WTC11 (cell line): ENCODE measurements around the gene FGF1. TPM values are rescaled to one million over a fixed set of nuclear protein-coding genes. Genes with fewer than 3 reads are reported as not detected.

Source experiments
- ATAC-seq: fragments of 200-7000 bp; cut with Tn5 transposase; 2 replicates; pipeline ENCODE4 v1.10.0; 2021; ENCODE audit warnings: mild to moderate bottlenecking, moderate library complexity
- CTCF ChIA-PET: fragments of 300-600 bp; sonication (Branson Sonifier 250); formaldehyde crosslinking; loops from one replicate; lab custom pipeline; 2021; ENCODE audit warnings: antibody characterized with exemption; lab: Charles Lee
- POLR2A ChIA-PET: fragments of 350-600 bp; sonication (Branson Sonifier 250); formaldehyde crosslinking; loops from one replicate; lab custom pipeline; 2021; ENCODE audit warnings: antibody characterized with exemption; lab: Charles Lee
- DNase-seq: peaks from one replicate; pipeline ENCODE4 v3.0.0; 2021; ENCODE audit warnings: low spot score
- H3K27ac Mint-ChIP-seq: 2 replicates; pipeline ENCODE4 v1.8.0; 2021; ENCODE audit warnings: mixed read lengths
- H3K27me3 Mint-ChIP-seq: 2 replicates; pipeline ENCODE4 v1.8.0; 2021; ENCODE audit warnings: low read depth, mild to moderate bottlenecking, moderate library complexity, mixed read lengths
- H3K36me3 Mint-ChIP-seq: 2 replicates; pipeline ENCODE4 v1.8.0; 2021; ENCODE audit warnings: mixed read lengths
- H3K4me1 Mint-ChIP-seq: 2 replicates; pipeline ENCODE4 v1.8.0; 2022; ENCODE audit warnings: mixed read lengths
- H3K4me3 Mint-ChIP-seq: 2 replicates; pipeline ENCODE4 v1.8.0; 2021; ENCODE audit warnings: mild to moderate bottlenecking, moderate library complexity, mixed read lengths
- H3K9me3 Mint-ChIP-seq: 2 replicates; pipeline ENCODE4 v1.8.0; 2021; ENCODE audit warnings: mixed read lengths
- ATF1 ChIP-seq: sonication (generic); formaldehyde crosslinking; IDR thresholded peaks from 2 replicates; pipeline ENCODE4 v1.8.1; 2023; ENCODE audit warnings: mild to moderate bottlenecking, moderate library complexity, missing genetic modification reagents
- CREB1 ChIP-seq: sonication (generic); formaldehyde crosslinking; IDR thresholded peaks from 2 replicates; pipeline ENCODE4 v1.8.0; 2023; ENCODE audit warnings: mild to moderate bottlenecking, missing genetic modification reagents
- ETV6 ChIP-seq: sonication (generic); formaldehyde crosslinking; IDR thresholded peaks from 2 replicates; pipeline ENCODE4 v1.8.1; 2022; ENCODE audit warnings: mild to moderate bottlenecking, missing genetic modification reagents
- HMGA2 ChIP-seq: fragments of 250-450 bp; sonication (Bioruptor Pico); IDR thresholded peaks from 2 replicates; pipeline ENCODE4 v1.4.0; 2021; ENCODE audit warnings: mild to moderate bottlenecking, moderate library complexity
- NFYB ChIP-seq: sonication (generic); formaldehyde crosslinking; conservative IDR thresholded peaks from 2 replicates; pipeline ENCODE4 v1.8.0; 2022; ENCODE audit warnings: low read depth, missing genetic modification reagents
- ZNF219 ChIP-seq: sonication (generic); formaldehyde crosslinking; IDR thresholded peaks from 2 replicates; pipeline ENCODE4 v1.8.0; 2023; ENCODE audit warnings: missing genetic modification reagents, mild to moderate bottlenecking, borderline replicate concordance
- total RNA-seq: library from RNA; stranded (reverse); gene quantifications from 3 replicates; pipeline ENCODE4 v1.2.3, GENCODE V29; 2021
- TF ChIP-seq, protein P1 (sequence below): fragments of 250-450 bp; sonication (Bioruptor Pico); IDR thresholded peaks from 2 replicates; pipeline ENCODE4 v1.9.0; 2021; ENCODE audit warnings: mild to moderate bottlenecking
- TF ChIP-seq, protein P2 (sequence below): fragments of 250-450 bp; sonication (Bioruptor Pico); IDR thresholded peaks from 2 replicates; pipeline ENCODE4 v2.1.2; 2022; ENCODE audit warnings: mild to moderate bottlenecking, moderate library complexity
- TF ChIP-seq, protein P3 (sequence below): fragments of 250-450 bp; sonication (Bioruptor Pico); IDR thresholded peaks from 2 replicates; pipeline ENCODE4 v1.9.0; 2021; ENCODE audit warnings: moderate library complexity, mild to moderate bottlenecking, inconsistent platforms, borderline replicate concordance
- TF ChIP-seq, protein P4 (sequence below): fragments of 200-600 bp; IDR thresholded peaks from 2 replicates; pipeline ENCODE4 v1.8.0; 2022; ENCODE audit warnings: antibody characterized with exemption
- TF ChIP-seq, protein P5 (sequence below): sonication (generic); formaldehyde crosslinking; IDR thresholded peaks from 2 replicates; pipeline ENCODE4 v1.8.1; 2022; ENCODE audit warnings: mild to moderate bottlenecking, moderate library complexity, missing genetic modification reagents
- TF ChIP-seq, protein P6 (sequence below): sonication (generic); formaldehyde crosslinking; IDR thresholded peaks from 2 replicates; pipeline ENCODE4 v1.8.1; 2022; ENCODE audit warnings: missing genetic modification reagents, borderline replicate concordance

FGF1 gene
- total RNA-seq, 1 experiment from 2014 or later: 0.55 TPM

DNA sequence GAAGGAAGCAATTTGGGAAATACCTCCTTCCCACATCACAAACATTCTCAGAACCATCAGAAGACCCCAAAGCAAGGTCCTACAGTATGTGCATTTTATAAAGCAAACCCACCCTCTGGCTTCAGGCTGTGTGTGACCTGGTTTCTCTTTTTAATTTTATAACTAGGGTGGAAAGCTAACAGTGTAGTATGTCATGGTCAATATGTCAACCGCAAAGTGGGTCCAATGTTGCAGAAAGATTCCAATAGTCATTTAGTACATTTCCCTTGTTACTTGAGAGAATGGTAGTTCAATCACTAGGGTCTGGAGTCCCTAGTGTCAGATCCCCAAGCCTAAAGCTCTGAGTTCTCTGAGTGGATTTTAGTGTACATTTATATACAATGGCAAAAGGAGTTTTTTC is 96.2 kb downstream of the FGF1 start (continued):
- TF ChIP-seq, protein P1, sequence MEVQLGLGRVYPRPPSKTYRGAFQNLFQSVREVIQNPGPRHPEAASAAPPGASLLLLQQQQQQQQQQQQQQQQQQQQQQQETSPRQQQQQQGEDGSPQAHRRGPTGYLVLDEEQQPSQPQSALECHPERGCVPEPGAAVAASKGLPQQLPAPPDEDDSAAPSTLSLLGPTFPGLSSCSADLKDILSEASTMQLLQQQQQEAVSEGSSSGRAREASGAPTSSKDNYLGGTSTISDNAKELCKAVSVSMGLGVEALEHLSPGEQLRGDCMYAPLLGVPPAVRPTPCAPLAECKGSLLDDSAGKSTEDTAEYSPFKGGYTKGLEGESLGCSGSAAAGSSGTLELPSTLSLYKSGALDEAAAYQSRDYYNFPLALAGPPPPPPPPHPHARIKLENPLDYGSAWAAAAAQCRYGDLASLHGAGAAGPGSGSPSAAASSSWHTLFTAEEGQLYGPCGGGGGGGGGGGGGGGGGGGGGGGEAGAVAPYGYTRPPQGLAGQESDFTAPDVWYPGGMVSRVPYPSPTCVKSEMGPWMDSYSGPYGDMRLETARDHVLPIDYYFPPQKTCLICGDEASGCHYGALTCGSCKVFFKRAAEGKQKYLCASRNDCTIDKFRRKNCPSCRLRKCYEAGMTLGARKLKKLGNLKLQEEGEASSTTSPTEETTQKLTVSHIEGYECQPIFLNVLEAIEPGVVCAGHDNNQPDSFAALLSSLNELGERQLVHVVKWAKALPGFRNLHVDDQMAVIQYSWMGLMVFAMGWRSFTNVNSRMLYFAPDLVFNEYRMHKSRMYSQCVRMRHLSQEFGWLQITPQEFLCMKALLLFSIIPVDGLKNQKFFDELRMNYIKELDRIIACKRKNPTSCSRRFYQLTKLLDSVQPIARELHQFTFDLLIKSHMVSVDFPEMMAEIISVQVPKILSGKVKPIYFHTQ: no peak
- TF ChIP-seq NFYB (CRISPR knock-in tag): no peak
- TF ChIP-seq, protein P2, sequence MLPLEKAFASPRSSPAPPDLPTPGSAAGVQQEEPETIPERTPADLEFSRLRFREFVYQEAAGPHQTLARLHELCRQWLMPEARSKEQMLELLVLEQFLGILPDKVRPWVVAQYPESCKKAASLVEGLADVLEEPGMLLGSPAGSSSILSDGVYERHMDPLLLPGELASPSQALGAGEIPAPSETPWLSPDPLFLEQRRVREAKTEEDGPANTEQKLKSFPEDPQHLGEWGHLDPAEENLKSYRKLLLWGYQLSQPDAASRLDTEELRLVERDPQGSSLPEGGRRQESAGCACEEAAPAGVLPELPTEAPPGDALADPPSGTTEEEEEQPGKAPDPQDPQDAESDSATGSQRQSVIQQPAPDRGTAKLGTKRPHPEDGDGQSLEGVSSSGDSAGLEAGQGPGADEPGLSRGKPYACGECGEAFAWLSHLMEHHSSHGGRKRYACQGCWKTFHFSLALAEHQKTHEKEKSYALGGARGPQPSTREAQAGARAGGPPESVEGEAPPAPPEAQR (CRISPR knock-in tag): no peak
- TF ChIP-seq ATF1: no peak
- TF ChIP-seq, all 79 proteins: peak for 0

DNA sequence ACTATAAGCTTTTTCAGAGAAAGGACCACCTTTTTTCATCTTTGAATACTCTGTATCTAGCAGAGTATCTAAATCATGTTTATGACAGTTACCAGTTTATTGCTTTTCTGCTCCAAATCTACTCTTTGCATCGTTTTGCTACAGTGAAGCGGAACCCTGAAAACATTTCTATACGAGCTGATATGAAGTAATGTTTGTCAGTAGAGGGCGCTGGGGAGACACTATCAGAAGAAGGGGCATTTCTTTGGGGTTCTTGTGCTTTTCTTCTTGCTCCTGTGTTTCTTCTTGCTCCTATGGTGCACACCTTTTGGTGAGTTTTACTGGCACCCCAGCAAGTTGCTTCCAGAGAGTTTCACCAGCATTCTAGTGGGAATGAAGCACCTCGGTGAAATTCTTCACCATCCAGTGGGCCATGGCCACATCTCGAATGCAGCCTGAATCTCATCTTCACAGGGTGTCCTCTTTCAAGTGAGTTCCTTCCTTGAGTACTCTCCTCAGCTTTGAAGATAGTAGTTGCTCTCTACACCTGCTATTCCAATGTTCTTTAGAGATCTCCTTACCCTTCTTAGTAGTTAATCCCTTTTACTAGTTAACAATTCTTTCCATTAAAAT is 98.4 kb downstream of the FGF1 start:
- Mint-ChIP-seq H3K9me3 (no peaks in the 10 kb centered on the region), H3K4me3 (no peak overlapping the region), H3K27me3 (no peaks in the 10 kb centered on the region; the same call in 1 of the 2 replicates), H3K4me1 (peaks cover 20% of the 10 kb centered on the region), H3K36me3 (no peaks in the 10 kb centered on the region), H3K27ac (no peak overlapping the region)
- ATAC-seq (peak; percentile 81), DNase-seq (peak; percentile 53)
- POLR2A ChIA-PET: no interaction called here
- CTCF ChIA-PET: interaction anchor here (0.6 to 1.7 kb wide), 18 partner anchors 10 to 580 kb away, joined by 3 to 11 read pairs (median 4); no protein-coding TSS in a partner anchor
- TF ChIP-seq, protein P3, sequence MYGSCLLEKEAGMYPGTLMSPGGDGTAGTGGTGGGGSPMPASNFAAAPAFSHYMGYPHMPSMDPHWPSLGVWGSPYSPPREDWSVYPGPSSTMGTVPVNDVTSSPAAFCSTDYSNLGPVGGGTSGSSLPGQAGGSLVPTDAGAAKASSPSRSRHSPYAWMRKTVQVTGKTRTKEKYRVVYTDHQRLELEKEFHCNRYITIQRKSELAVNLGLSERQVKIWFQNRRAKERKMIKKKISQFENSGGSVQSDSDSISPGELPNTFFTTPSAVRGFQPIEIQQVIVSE (CRISPR knock-in tag): no peak
- no peak for TF ChIP-seq ETV6 (CRISPR knock-in tag)
- TF ChIP-seq CREB1 (CRISPR knock-in tag): no peak
- TF ChIP-seq, protein P4, sequence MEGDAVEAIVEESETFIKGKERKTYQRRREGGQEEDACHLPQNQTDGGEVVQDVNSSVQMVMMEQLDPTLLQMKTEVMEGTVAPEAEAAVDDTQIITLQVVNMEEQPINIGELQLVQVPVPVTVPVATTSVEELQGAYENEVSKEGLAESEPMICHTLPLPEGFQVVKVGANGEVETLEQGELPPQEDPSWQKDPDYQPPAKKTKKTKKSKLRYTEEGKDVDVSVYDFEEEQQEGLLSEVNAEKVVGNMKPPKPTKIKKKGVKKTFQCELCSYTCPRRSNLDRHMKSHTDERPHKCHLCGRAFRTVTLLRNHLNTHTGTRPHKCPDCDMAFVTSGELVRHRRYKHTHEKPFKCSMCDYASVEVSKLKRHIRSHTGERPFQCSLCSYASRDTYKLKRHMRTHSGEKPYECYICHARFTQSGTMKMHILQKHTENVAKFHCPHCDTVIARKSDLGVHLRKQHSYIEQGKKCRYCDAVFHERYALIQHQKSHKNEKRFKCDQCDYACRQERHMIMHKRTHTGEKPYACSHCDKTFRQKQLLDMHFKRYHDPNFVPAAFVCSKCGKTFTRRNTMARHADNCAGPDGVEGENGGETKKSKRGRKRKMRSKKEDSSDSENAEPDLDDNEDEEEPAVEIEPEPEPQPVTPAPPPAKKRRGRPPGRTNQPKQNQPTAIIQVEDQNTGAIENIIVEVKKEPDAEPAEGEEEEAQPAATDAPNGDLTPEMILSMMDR: peak; percentile 39; the same call in 1 of the 2 replicates
- TF ChIP-seq, protein P5, sequence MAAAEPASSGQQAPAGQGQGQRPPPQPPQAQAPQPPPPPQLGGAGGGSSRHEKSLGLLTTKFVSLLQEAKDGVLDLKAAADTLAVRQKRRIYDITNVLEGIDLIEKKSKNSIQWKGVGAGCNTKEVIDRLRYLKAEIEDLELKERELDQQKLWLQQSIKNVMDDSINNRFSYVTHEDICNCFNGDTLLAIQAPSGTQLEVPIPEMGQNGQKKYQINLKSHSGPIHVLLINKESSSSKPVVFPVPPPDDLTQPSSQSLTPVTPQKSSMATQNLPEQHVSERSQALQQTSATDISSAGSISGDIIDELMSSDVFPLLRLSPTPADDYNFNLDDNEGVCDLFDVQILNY (CRISPR knock-in tag): no peak
- TF ChIP-seq ZNF219 (CRISPR knock-in tag): no peak

DNA sequence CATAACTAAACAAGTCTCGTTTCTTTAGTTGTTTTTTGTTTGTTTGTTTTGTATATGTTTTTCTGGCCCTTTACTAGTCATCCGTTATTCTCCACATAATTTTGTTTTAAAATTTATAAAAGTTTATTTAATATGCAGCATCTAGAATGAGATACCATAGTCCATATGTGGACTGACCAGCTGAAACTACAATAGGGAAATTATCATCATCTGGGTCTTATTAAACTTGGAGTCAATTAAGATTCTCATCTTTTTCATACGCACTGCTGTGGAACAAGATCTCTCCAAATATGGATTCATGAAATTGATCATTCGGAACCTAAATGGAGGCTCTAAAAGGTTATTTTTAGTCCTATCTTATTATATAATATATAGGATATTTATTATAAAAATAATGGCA is 99.3 kb downstream of the FGF1 start:
- POLR2A ChIA-PET: no interaction called here
- peaks cover 16% of the 10 kb centered on the region for H3K4me1 Mint-ChIP-seq

More for the DNA sequence above, 99.3 kb downstream of the FGF1 start:
- H3K36me3 Mint-ChIP-seq: no peaks in the 10 kb centered on the region
- DNase-seq (no peak), ATAC-seq (no peak)
- no peaks in the 10 kb centered on the region; the same call in 1 of the 2 replicates for H3K27me3 Mint-ChIP-seq
- CTCF ChIA-PET: interaction anchor here (0.9 to 1.7 kb wide), 2 partner anchors 12 to 112 kb away, joined by 3 to 6 read pairs; no protein-coding TSS in a partner anchor
- no peak overlapping the region for H3K4me3 Mint-ChIP-seq
- no peak overlapping the region for H3K27ac Mint-ChIP-seq
- TF ChIP-seq, protein P6, sequence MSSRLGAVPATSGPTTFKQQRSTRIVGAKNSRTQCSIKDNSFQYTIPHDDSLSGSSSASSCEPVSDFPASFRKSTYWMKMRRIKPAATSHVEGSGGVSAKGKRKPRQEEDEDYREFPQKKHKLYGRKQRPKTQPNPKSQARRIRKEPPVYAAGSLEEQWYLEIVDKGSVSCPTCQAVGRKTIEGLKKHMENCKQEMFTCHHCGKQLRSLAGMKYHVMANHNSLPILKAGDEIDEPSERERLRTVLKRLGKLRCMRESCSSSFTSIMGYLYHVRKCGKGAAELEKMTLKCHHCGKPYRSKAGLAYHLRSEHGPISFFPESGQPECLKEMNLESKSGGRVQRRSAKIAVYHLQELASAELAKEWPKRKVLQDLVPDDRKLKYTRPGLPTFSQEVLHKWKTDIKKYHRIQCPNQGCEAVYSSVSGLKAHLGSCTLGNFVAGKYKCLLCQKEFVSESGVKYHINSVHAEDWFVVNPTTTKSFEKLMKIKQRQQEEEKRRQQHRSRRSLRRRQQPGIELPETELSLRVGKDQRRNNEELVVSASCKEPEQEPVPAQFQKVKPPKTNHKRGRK: no peak
- peak; percentile 44; the same call in 1 of the 2 replicates for TF ChIP-seq HMGA2
- no peaks in the 10 kb centered on the region for H3K9me3 Mint-ChIP-seq
